Sigmoid colon (tissue), 7 donors: ENCODE results near the gene SDE2. TPM values are rescaled to one million over a fixed set of nuclear protein-coding genes. Genes with fewer than 3 reads are reported as not detected.
"Not testable (repeated sequence)": the region's sequence is repeated elsewhere in the genome, so short reads cannot be mapped to it uniquely, and the experiment has no call there.

Experiments used
- DNase-seq: peaks from one replicate; pipeline ENCODE4 v3.0.0-alpha.2; 2019
- H3K27ac ChIP-seq, 4 donors: fragments of 200-600 bp; sonication (generic); one replicate each; pipeline ENCODE4 v1.5.1; 2016 to 2019; ENCODE audit warnings: mild to moderate bottlenecking in 1 of 4
- H3K27me3 ChIP-seq, 3 donors: fragments of 200-600 bp; sonication (generic); one replicate each; pipeline ENCODE4 v1.5.1; 2019; ENCODE audit warnings: mild to moderate bottlenecking in 1 of 3
- H3K36me3 ChIP-seq, 4 donors: fragments of 200-600 bp; sonication (generic); one replicate each; pipeline ENCODE4 v1.5.1; 2016 to 2019
- H3K4me1 ChIP-seq, 4 donors: fragments of 200-600 bp; sonication (generic); one replicate each; pipeline ENCODE4 v1.5.1; 2017 to 2019
- H3K4me3 ChIP-seq, 4 donors: fragments of 200-600 bp; sonication (generic); one replicate each; pipeline ENCODE4 v1.5.1; 2017 to 2019; ENCODE audit warnings: mild to moderate bottlenecking in 2 of 4, moderate library complexity in 1 of 4
- H3K9me3 ChIP-seq, 4 donors: fragments of 200-600 bp in 3 of 4; sonication (generic) in 3 of 4; one replicate each; pipeline versions ENCODE4 v1.5.1 to v1.6.1; 2013 to 2019
- EP300 ChIP-seq, 4 donors: sonication (generic); formaldehyde crosslinking; IDR thresholded peaks; one replicate each; pipeline ENCODE4 v1.6.1; 2017; ENCODE audit warnings: antibody characterized with exemption in 4 of 4
- POLR2A ChIP-seq, 2 donors: fragments of 450-650 bp; IDR thresholded peaks; one replicate each; pipeline ENCODE4 v1.6.1; 2016; ENCODE audit warnings: antibody characterized with exemption in 2 of 2, mild to moderate bottlenecking in 2 of 2, moderate library complexity in 2 of 2
- POLR2AphosphoS5 ChIP-seq, 4 donors: sonication (generic); formaldehyde crosslinking; IDR thresholded peaks; one replicate each; pipeline ENCODE4 v1.6.1; 2017; ENCODE audit warnings: antibody characterized with exemption in 4 of 4
- WGBS, 2 donors: extraction: QIAGEN DNeasy Blood & Tissue Kit; methylation state at CpG; one replicate each; pipeline ENCODE4 v1.1.7; 2013; 5-methylcytosine and 5-hydroxymethylcytosine counted together
- intact Hi-C: fragments of 100-400 bp; cut with DNase I; formaldehyde crosslinking; loops from one replicate; pipeline ENCODE4 v1.15.1; 2023
- polyA plus RNA-seq, 3 donors: library from polyadenylated mRNA; stranded (reverse); fragments of 200-250 nt; gene quantifications; one replicate each; pipeline ENCODE4 v1.2.3, GENCODE V29; 2013
- total RNA-seq, 4 donors: library from RNA; depleted of rRNA; stranded (reverse); fragments of >200 nt; gene quantifications; one replicate each; pipeline ENCODE4 v1.1.0, GENCODE V29; 2016
- TF ChIP-seq, protein P1 (sequence below), 4 experiments: fragments of 450-650 bp in 3 of 4; fragments of 200-600 bp in 1 of 4; IDR thresholded peaks; one replicate each; pipeline ENCODE4 v1.5.1; 2016 to 2019; ENCODE audit warnings: antibody characterized with exemption in 4 of 4, mild to moderate bottlenecking in 3 of 4, moderate library complexity in 2 of 4
- donor health status: healthy with polysubstance abuse.
- donor health status: Bipolar disorder and iron deficiency.
- donor health status: healthy.

The SDE2 gene
- total and polyA plus RNA-seq, 7 donors = 9.0 to 21.9 (median 12.7) TPM

DNA sequence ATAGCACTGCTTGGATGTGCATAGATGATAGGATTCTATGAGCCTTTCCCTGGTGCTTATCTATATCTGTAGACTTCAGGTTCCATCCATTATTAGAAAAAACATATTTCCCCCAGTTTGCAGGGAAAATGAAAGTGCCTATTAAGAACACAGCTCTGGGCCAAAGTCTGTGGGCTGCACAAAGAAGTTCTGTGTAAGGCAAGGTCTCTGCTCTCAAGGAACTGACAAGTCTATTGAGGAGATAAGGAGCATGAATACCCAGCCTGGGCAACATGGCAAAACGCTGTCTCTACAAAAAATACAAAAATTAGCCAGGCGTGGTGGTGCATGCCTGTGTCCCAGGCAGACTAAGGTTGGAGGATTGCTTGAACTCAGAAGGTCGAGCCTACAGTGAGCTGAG lies 22.3 kb upstream of the SDE2 start:
- no peaks in the 10 kb centered on the region for H3K27me3 ChIP-seq
- no peak overlapping the region for H3K27ac ChIP-seq
- H3K4me1 ChIP-seq = no peaks in the 10 kb centered on the region
- no peaks in the 10 kb centered on the region for H3K9me3 ChIP-seq
- intact Hi-C loops = no loop called here
- TF ChIP-seq, protein P1, sequence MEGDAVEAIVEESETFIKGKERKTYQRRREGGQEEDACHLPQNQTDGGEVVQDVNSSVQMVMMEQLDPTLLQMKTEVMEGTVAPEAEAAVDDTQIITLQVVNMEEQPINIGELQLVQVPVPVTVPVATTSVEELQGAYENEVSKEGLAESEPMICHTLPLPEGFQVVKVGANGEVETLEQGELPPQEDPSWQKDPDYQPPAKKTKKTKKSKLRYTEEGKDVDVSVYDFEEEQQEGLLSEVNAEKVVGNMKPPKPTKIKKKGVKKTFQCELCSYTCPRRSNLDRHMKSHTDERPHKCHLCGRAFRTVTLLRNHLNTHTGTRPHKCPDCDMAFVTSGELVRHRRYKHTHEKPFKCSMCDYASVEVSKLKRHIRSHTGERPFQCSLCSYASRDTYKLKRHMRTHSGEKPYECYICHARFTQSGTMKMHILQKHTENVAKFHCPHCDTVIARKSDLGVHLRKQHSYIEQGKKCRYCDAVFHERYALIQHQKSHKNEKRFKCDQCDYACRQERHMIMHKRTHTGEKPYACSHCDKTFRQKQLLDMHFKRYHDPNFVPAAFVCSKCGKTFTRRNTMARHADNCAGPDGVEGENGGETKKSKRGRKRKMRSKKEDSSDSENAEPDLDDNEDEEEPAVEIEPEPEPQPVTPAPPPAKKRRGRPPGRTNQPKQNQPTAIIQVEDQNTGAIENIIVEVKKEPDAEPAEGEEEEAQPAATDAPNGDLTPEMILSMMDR (IDR thresholded peaks at IDR 0.05) = no peak
- TF ChIP-seq EP300 (IDR thresholded peaks at IDR 0.05) = no peak
- TF ChIP-seq POLR2A (IDR thresholded peaks at IDR 0.05) = no peak
- no peak for TF ChIP-seq POLR2AphosphoS5 (IDR thresholded peaks at IDR 0.05)
- no peak for DNase-seq
- H3K4me3 ChIP-seq = no peak overlapping the region
- no peaks in the 10 kb centered on the region for H3K36me3 ChIP-seq
- 41 to 65% methylated on average over 3 of the region's 3 CpGs for WGBS, 2 donors

DNA sequence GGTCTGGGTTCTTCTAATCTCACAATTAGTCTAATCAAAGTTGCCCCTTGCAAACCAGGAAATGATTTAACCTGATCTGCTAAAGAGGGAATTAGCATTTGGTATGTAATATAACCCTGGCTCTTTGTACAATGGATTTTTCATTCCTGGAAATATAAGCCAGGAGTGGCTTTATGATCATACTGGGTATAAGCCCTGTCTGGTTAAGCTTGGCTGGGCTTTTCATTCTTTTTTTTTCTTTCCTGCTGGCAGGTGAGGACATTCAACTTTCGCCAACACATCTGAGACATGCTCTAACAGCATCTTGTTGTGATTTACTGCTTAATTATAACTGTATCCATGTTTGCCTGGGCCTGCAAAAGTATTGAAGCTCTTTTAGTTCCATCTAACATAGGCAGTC lies 20.4 kb upstream of the SDE2 start:
- Histone ChIP-seq H3K4me3 (no peak overlapping the region), H3K4me1 (no peaks in the 10 kb centered on the region), H3K9me3 (no peaks in the 10 kb centered on the region), H3K36me3 (no peaks in the 10 kb centered on the region), H3K27me3 (no peaks in the 10 kb centered on the region), H3K27ac (no peak overlapping the region)
- 29 to 67% methylated on average over 1 of the region's 1 CpG for WGBS, 2 donors
- intact Hi-C loops = no loop called here
- TF ChIP-seq POLR2AphosphoS5 (IDR thresholded peaks at IDR 0.05) (no peak), EP300 (IDR thresholded peaks at IDR 0.05) (no peak), POLR2A (IDR thresholded peaks at IDR 0.05) (no peak)
- TF ChIP-seq, protein P1 (IDR thresholded peaks at IDR 0.05) = no peak
- no peak for DNase-seq

DNA sequence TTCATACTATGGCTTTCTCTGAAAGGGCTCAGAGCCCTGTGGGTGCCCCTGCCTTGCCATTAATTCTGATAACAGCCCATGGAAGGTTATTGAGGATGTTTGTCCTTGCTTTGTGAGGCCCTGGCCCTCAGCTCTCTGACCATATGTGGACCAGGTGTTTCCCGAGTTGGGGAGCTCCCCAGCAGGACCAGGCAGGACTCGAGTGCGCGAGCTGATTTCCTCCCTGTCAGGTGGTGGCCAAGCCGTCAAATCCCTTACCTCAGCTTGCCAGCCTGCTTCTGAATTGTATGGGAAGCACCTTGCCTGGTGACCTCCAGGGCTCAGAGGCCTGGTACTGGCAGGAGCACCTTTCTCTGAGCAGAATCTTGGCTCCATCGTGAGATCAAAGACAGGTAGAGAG lies 17.9 kb upstream of the SDE2 start:
- H3K27me3 ChIP-seq = no peaks in the 10 kb centered on the region
- no peaks in the 10 kb centered on the region for H3K36me3 ChIP-seq
- TF ChIP-seq EP300 (IDR thresholded peaks at IDR 0.05) (no peak), POLR2A (IDR thresholded peaks at IDR 0.05) (no peak), POLR2AphosphoS5 (IDR thresholded peaks at IDR 0.05) (no peak)
- TF ChIP-seq, protein P1 (IDR thresholded peaks at IDR 0.05) = no peak
- no peak overlapping the region for H3K27ac ChIP-seq
- no peaks in the 10 kb centered on the region for H3K9me3 ChIP-seq
- WGBS, 2 donors = 53 to 79% methylated on average over 6 of the region's 6 CpGs
- no peaks in the 10 kb centered on the region for H3K4me1 ChIP-seq
- intact Hi-C loops = no loop called here
- no peak for DNase-seq
- H3K4me3 ChIP-seq = no peak overlapping the region

DNA sequence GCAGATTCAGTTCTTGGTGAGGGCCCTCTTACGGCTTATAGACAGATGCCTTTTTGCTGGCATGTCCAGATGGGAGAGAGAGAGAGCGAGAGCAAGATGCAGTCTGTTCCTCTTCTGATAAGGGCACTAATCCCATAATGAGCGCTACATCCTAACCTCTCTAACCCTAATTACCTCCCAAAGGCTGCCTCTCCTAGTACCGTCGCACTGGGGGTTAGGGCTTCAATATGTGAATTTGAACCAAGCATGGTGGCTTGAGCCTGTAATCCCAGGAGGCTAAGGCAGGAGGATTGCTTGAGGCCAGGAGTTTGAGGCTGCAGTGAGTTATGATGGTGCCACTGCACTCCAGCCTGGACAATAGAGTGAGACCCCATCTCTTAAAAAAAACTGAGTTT lies 10.5 kb upstream of the SDE2 start:
- 96 to 99% methylated on average over 5 of the region's 5 CpGs for WGBS, 2 donors
- TF ChIP-seq POLR2A (IDR thresholded peaks at IDR 0.05) (no peak), EP300 (IDR thresholded peaks at IDR 0.05) (no peak)
- H3K4me3 ChIP-seq = no peak overlapping the region
- H3K4me1 ChIP-seq = no peaks in the 10 kb centered on the region
- no peaks in the 10 kb centered on the region for H3K27me3 ChIP-seq
- intact Hi-C loops = loop anchor here (5.0 kb wide), 1 partner anchor 38 kb away; no protein-coding TSS in a partner anchor
- H3K27ac ChIP-seq = no peak overlapping the region
- no peaks in the 10 kb centered on the region for H3K36me3 ChIP-seq
- DNase-seq = no peak
- no peaks in the 10 kb centered on the region for H3K9me3 ChIP-seq

DNA sequence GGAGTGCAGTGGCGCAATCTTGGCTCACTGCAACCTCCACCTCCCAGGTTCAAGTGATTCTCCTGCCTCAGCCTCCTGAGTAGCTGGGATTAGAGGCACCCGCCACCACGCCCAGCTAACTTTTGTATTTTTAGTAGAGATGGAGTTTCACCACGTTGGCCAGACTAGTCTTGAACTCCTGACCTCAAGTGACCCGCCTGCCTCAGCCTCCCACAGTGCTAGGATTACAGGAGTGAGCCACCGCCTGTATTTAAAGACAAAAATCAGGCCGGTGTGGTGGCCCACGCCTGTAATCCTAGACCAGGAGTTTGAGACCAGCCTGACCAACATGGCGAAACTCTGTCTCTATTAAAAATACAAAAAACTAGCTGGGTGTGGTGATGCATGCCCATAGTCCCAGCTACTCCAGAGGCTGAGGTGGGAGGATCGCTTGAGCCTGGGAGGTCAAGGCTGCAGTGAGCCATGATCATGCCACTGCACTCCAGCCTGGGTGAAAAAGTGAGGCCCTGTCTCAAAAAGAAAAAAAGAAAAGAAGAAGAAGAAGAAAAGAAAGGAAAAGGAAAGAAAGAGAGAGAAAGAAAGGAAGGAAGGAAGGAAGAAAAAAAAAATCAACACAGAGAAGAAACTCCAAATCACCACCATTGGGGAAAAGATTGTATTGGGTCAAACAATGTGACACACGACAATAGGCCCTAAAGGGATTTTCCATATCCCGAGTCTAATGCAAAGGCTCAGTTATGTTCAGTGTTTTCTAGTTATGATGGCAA lies 8.2 kb upstream of the SDE2 start:
- intact Hi-C loops = not testable (repeated sequence)

DNA sequence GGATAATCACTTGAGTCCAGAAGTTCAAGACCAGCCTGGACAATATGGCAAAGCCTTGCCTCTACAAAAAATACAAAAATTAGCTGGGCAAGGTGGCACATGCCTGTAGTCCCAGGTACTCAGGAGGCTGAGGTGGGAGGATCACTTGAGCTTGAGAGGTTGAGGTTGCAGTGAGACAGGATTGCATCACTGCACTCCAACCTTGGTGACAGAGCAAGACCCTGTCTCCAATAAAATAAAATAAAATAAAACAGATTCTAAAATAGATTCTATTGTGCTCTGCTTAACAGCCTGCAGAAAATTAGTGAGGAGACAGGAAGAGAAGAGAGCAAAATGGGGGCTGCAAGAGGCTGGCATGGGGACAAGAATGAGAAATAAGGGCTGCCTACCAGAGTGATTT lies 7.5 kb upstream of the SDE2 start:
- Histone ChIP-seq H3K9me3 (no peaks in the 10 kb centered on the region), H3K4me1 (no peaks in the 10 kb centered on the region), H3K27me3 (no peaks in the 10 kb centered on the region), H3K27ac (no peak overlapping the region), H3K4me3 (no peak overlapping the region), H3K36me3 (no peaks in the 10 kb centered on the region)
- DNase-seq = no peak
- no peak for TF ChIP-seq POLR2AphosphoS5 (IDR thresholded peaks at IDR 0.05)
- no peak for TF ChIP-seq EP300 (IDR thresholded peaks at IDR 0.05)
- TF ChIP-seq, protein P1 (IDR thresholded peaks at IDR 0.05) = no peak
- no peak for TF ChIP-seq POLR2A (IDR thresholded peaks at IDR 0.05)
- intact Hi-C loops = no loop called here

More for the DNA sequence above, 8.2 kb upstream of the SDE2 start:
- WGBS, 2 donors = 90% methylated on average over 12 of the region's 12 CpGs
- not testable (repeated sequence) for DNase-seq, H3K27ac ChIP-seq, H3K27me3 ChIP-seq, H3K4me3 ChIP-seq, H3K4me1 ChIP-seq, H3K36me3 ChIP-seq, H3K9me3 ChIP-seq
